K562 (cell line): ENCODE results near the gene SYNJ2.

ENCODE experiments used
- CBX8 ChIP-seq: fragments of 200-600 bp; sonication (generic); IDR thresholded peaks from 2 replicates; pipeline ENCODE4 v1.6.1; 2012; ENCODE audit warnings: borderline replicate concordance, mixed run types, low read depth, mild to moderate bottlenecking, moderate library complexity, mixed read lengths, low read length, control low read depth, inconsistent platforms; ENCODE audit not compliant: poor library complexity, severe bottlenecking; ENCODE audit errors: extremely low read depth
- PCBP2 ChIP-seq: fragments of 200-400 bp; formaldehyde crosslinking; IDR thresholded peaks from 2 replicates; pipeline ENCODE4 v1.6.1; 2018; ENCODE audit warnings: low read length, low read depth, mild to moderate bottlenecking, moderate library complexity; ENCODE audit not compliant: poor library complexity, severe bottlenecking
- PREB ChIP-seq: sonication (generic); formaldehyde crosslinking; IDR thresholded peaks from 2 replicates; pipeline ENCODE4 v1.8.1; 2023; ENCODE audit warnings: mild to moderate bottlenecking, missing genetic modification reagents

DNA sequence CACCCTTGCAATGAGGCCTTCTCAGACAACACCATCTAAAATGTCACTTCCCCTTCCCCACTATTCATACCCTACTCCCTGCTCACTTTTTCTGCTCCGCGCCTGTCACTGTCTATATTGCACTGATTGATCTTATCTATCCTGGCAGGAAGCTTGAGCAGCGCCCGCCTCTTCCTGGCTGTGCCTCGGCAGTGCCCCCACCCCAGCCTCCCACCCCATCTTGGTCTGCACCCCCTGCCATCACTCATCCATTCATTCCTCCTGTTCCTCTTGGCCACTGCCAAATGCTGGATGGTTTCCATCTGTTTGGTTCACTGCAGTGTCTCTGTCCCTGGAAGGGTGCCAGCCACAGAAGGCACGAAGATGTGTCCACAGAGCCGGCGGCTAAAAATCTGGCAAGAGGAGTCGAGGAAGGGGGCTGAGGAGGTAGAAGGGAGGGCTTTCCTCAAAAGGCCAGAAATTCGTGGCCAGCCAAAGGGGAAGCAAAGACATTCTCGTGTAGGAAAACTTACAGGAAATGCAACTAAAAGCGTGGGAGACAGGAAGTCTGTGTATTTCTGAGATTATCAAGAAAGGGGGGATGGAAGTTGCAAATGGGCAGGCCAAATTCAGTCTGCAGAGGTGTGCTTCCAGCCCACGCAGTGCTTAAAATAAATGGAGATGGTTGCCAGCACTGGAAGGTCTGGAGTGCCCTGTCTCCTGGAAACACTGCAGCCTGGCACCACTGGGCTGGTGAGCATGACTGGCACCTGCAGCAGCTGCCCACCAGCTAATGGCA lies 27.6 kb downstream of the SYNJ2 start:
- TF ChIP-seq CBX8, result no peak
- TF ChIP-seq PREB (CRISPR knock-in tag), result no peak
- no peak for TF ChIP-seq PCBP2
